Stimulated activated naive B cell treated with anti-CD40 and anti-IgM and Interleukin-4, amounts not matched to agents 10 μg/mL and 1 μg/mL and 100 μg/mL, for 72 hours (primary cell): Measurements from ENCODE around the gene RPS6KA1.

Experiments
- ATAC-seq, 2 donors: fragments of 150-1000 bp; cut with Tn5 transposase; replicated peaks; 2 replicates each; pipeline ENCODE4 v1.10.0; 2021; ENCODE audit warnings: moderate library complexity in 1 of 2
- DNase-seq: peaks from one replicate; pipeline ENCODE4 v3.0.0; 2021
- H3K27ac Mint-ChIP-seq: one replicate; pipeline ENCODE4 v1.8.0; 2022; ENCODE audit warnings: mild to moderate bottlenecking, mixed read lengths
- H3K27me3 Mint-ChIP-seq, 2 donors: one replicate each; pipeline ENCODE4 v1.8.0; 2022; ENCODE audit warnings: mixed read lengths in 2 of 2
- H3K36me3 Mint-ChIP-seq, 2 donors: one replicate each; pipeline ENCODE4 v1.8.0; 2022; ENCODE audit warnings: mixed read lengths in 2 of 2, mild to moderate bottlenecking in 1 of 2
- H3K4me1 Mint-ChIP-seq, 2 donors: one replicate each; pipeline ENCODE4 v1.8.0; 2022; ENCODE audit warnings: mixed read lengths in 2 of 2, mild to moderate bottlenecking in 1 of 2
- H3K4me3 Mint-ChIP-seq, 2 donors: one replicate each; pipeline ENCODE4 v1.8.0; 2022; ENCODE audit warnings: mild to moderate bottlenecking in 2 of 2, mixed read lengths in 2 of 2, moderate library complexity in 1 of 2
- H3K9me3 Mint-ChIP-seq, 2 donors: one replicate each; pipeline ENCODE4 v1.8.0; 2022; ENCODE audit warnings: mixed read lengths in 2 of 2, mild to moderate bottlenecking in 1 of 2

RPS6KA1 gene

DNA sequence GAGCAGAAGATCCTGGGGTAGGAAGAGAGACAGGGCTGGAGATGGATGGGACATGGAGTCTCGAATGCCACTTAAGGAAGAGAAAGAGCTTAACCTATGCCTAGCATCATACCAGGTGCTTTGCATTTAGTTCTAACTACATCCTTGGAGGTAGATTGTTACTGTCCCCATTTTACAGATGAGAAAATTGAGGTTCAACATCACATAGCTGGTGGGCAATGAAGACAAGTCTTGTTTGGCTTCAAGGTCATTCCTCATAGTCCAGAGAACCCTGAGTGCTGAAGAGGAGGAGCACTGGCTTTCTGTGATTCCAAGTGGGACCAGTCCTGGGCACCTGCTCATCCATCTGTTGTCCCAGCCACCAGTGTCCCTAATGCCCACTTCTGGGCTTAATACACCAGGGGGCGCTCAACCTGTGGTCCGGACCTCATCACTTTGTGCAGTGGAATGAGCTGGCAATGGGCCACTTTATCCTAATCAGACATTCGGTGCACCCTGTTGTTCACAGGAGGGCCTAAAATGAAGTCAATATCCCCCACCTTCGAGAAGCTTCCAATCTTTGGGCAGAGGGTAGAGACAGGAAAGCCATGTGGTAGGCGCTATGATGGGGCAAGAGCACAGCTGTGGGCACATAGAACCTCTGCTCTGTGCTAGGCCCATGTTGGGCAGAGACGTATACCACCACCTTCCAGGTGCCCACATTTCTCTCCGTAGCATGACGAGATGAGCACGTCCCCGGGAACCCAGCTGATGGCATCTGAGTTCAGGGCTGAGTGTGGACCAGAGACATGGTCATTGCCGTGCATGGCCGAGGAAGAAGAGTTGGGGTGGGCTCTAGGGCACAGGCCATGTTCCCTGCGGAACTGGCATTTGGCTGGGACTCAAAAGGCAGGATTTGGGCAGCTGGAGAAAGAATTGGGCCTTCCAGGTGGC is 9.2 kb downstream of the RPS6KA1 start:
- Mint-ChIP-seq H3K27me3 (no peaks in the 10 kb centered on the region), H3K4me1 (peaks cover 59 to 78% of the 10 kb centered on the region in 2 donors), H3K9me3 (no peaks in the 10 kb centered on the region), H3K36me3 (peaks cover 5 to 19% of the 10 kb centered on the region in 2 donors), H3K27ac (peak overlapping the region; percentile 91), H3K4me3 (peak overlapping the region; percentile 10 to 38)
- ATAC-seq = no peak
- DNase-seq = no peak

- H3K4me3 Mint-ChIP-seq = no peak overlapping the region
- H3K4me1 Mint-ChIP-seq = peaks cover 60 to 79% of the 10 kb centered on the region in 2 donors
- H3K27ac Mint-ChIP-seq = peak overlapping the region; percentile 82
- peaks cover 2 to 15% of the 10 kb centered on the region in 2 donors for H3K36me3 Mint-ChIP-seq
- ATAC-seq (no peak), DNase-seq (no peak)
- H3K9me3 Mint-ChIP-seq = no peaks in the 10 kb centered on the region
- no peaks in the 10 kb centered on the region for H3K27me3 Mint-ChIP-seq
These were observed 10.2 kb downstream of the RPS6KA1 start for GRCh38 chr1:26539722-26540121.

- ATAC-seq (no peak), DNase-seq (no peak)
- Mint-ChIP-seq H3K27me3 (no peaks in the 10 kb centered on the region), H3K9me3 (no peaks in the 10 kb centered on the region), H3K27ac (peak overlapping the region; percentile 74), H3K4me1 (peaks cover 61 to 79% of the 10 kb centered on the region in 2 donors), H3K4me3 (no peak overlapping the region), H3K36me3 (peaks cover 2 to 17% of the 10 kb centered on the region in 2 donors)
These were observed 10.8 kb downstream of the RPS6KA1 start for GRCh38 chr1:26540351-26540750.

- peak overlapping the region; percentile 87 to 94 for H3K4me3 Mint-ChIP-seq
- peaks cover 63 to 88% of the 10 kb centered on the region in 2 donors for H3K4me1 Mint-ChIP-seq
- no peaks in the 10 kb centered on the region for H3K27me3 Mint-ChIP-seq
- DNase-seq (no peak), ATAC-seq (no peak)
- no peaks in the 10 kb centered on the region for H3K9me3 Mint-ChIP-seq
- peaks cover 2 to 25% of the 10 kb centered on the region in 2 donors for H3K36me3 Mint-ChIP-seq
- H3K27ac Mint-ChIP-seq = peak overlapping the region; percentile 99
These were observed 11.9 kb downstream of the RPS6KA1 start for GRCh38 chr1:26541431-26541815.

GRCh38 chr1:26541816-26542711 is 12.5 kb downstream of the RPS6KA1 start:
- Mint-ChIP-seq H3K27ac (peak overlapping the region; percentile 99), H3K9me3 (no peaks in the 10 kb centered on the region), H3K4me3 (peak overlapping the region; percentile 87 to 94), H3K4me1 (peaks cover 68 to 94% of the 10 kb centered on the region in 2 donors), H3K27me3 (no peaks in the 10 kb centered on the region), H3K36me3 (peaks cover 7 to 31% of the 10 kb centered on the region in 2 donors)
- ATAC-seq (peak; percentile 71 to 73), DNase-seq (peak; percentile 94)

DNA sequence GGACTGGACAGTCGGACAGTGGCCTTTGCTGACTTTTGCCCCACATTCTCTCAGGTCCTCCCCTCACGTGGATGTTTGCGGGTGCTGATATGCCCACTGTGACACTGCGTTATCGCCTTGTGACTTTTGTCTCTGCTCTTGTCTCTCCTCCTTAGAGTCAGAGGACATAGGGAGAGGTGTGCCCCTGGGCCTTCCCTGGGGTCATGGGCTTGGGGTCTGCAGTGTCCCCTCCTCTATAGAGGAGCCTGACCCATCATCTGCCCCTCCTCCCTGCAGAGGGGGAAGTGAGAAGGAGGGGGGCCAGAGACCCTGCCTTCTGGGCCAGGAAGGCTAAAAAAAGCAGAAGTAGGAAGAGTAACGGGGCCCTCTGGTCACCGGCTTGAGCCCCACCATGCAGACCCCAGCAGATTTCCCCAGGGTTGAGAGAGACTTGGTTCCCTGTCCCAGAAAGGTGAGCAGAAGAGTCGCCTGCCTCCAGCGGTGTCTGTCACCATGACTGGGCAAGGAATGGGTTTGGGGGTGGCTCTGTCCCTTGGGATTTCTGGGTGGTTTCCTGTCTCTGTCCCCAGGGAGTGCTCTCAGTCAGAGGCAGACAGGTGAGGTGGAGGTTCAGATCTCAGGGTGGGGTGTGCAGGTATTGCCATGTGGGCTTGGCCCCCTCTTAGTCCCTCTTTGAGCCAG is 13.3 kb downstream of the RPS6KA1 start:
- Mint-ChIP-seq H3K4me1 (peaks cover 75 to 97% of the 10 kb centered on the region in 2 donors), H3K9me3 (no peaks in the 10 kb centered on the region), H3K27ac (peak overlapping the region; percentile 99), H3K36me3 (peaks cover 15 to 40% of the 10 kb centered on the region in 2 donors), H3K4me3 (peak overlapping the region; percentile 87 to 94), H3K27me3 (no peaks in the 10 kb centered on the region)
- ATAC-seq (peak; percentile 9 to 12), DNase-seq (peak; percentile 76)

- no peaks in the 10 kb centered on the region for H3K27me3 Mint-ChIP-seq
- DNase-seq = no peak
These were observed 13.9 kb downstream of the RPS6KA1 start for GRCh38 chr1:26543462-26543861.

DNA sequence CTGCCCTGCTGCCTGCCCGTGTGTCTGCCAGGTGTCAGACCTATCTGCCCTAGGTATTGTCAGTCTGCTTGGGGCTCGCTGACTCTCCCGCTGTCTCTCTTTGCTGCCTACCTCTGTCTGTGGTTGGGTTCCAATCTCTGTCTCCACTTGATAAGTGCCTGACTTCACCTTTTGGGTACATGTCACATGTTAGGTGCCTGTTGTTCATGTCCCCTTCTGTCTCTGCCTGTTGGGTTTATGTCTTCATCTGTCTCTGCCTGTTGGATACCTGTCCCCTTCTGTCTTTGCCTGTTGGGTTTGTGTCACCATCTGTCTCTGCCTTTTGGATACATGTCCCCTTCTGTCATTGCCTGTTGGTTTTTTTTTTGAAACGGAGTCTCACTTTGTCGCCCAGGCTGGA is 14.6 kb downstream of the RPS6KA1 start:
- H3K4me3 Mint-ChIP-seq = peak overlapping the region; percentile 87 to 94
- ATAC-seq (no peak), DNase-seq (no peak)
- H3K4me1 Mint-ChIP-seq = peaks cover 71 to 95% of the 10 kb centered on the region in 2 donors
- H3K9me3 Mint-ChIP-seq = no peaks in the 10 kb centered on the region
- peaks cover 21 to 41% of the 10 kb centered on the region in 2 donors for H3K36me3 Mint-ChIP-seq
- H3K27me3 Mint-ChIP-seq = no peaks in the 10 kb centered on the region
- H3K27ac Mint-ChIP-seq = peak overlapping the region; percentile 99

More at GRCh38 chr1:26543462-26543861, 13.9 kb downstream of the RPS6KA1 start:
- Mint-ChIP-seq H3K36me3 (peaks cover 16 to 41% of the 10 kb centered on the region in 2 donors), H3K4me1 (peaks cover 73 to 97% of the 10 kb centered on the region in 2 donors), H3K27ac (peak overlapping the region; percentile 99), H3K4me3 (peak overlapping the region; percentile 87 to 94), H3K9me3 (no peaks in the 10 kb centered on the region)
- no peak for ATAC-seq

DNA sequence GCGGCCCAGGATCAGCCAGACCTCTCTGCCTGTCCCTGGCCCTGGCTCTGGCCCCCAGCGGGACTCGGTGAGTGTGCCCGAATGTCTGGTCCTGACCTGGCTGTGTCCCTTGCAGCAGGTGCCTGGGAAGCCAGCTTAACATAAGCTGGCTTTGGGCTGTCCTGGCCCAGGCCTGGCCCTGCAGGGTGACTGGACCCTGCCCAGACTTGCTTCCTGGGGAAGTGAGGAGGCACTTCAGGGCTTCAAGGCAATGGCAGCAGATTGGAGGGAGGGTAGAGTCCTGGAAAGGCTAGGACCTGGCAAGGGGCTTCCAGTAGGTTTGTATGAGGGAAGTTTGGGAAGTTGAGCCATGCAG is 16.4 kb downstream of the RPS6KA1 start:
- Mint-ChIP-seq H3K4me3 (peak overlapping the region; percentile 87 to 94), H3K36me3 (peaks cover 21 to 43% of the 10 kb centered on the region in 2 donors), H3K9me3 (no peaks in the 10 kb centered on the region), H3K4me1 (peaks cover 59 to 80% of the 10 kb centered on the region in 2 donors), H3K27ac (peak overlapping the region; percentile 99), H3K27me3 (no peaks in the 10 kb centered on the region)
- ATAC-seq (no peak), DNase-seq (no peak)

DNA sequence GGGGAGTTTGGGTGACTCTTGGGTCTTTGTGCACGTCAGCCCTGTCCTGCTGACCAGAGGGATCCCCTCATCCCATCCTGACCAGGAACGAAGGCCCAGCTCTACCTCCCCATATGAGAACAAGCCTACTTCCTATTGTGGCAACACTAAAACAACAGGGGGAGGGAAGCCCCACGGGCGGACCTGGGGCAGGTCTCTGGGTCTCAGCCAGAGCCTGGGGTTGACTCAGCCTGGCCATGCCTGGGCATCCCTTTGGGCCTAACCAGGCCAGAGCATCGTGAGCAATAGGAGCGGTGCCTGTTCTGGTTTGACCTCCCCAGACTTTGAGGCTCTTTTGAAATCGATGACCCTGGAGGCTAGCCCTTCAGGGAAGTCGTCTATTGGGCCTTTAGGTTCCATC is 16.8 kb downstream of the RPS6KA1 start:
- Mint-ChIP-seq H3K9me3 (no peaks in the 10 kb centered on the region), H3K36me3 (peaks cover 21 to 48% of the 10 kb centered on the region in 2 donors), H3K4me1 (peaks cover 58 to 81% of the 10 kb centered on the region in 2 donors), H3K4me3 (peak overlapping the region; percentile 87 to 94), H3K27me3 (no peaks in the 10 kb centered on the region), H3K27ac (peak overlapping the region; percentile 99)
- no peak for DNase-seq
- no peak for ATAC-seq

- Mint-ChIP-seq H3K27me3 (no peaks in the 10 kb centered on the region), H3K4me3 (peak overlapping the region; percentile 87 to 94)
- no peak for ATAC-seq
These were observed 17.3 kb downstream of the RPS6KA1 start for GRCh38 chr1:26546819-26547218.

GRCh38 chr1:26548841-26549240 is 19.3 kb downstream of the RPS6KA1 start:
- peak overlapping the region; percentile 37 for H3K27ac Mint-ChIP-seq
- no peak for ATAC-seq
- H3K4me1 Mint-ChIP-seq = peaks cover 36 to 61% of the 10 kb centered on the region in 2 donors
- H3K27me3 Mint-ChIP-seq = no peaks in the 10 kb centered on the region
- H3K9me3 Mint-ChIP-seq = no peaks in the 10 kb centered on the region
- H3K36me3 Mint-ChIP-seq = peaks cover 33 to 51% of the 10 kb centered on the region in 2 donors
- no peak for DNase-seq
- no peak overlapping the region for H3K4me3 Mint-ChIP-seq

More at GRCh38 chr1:26546819-26547218, 17.3 kb downstream of the RPS6KA1 start:
- DNase-seq = no peak
- peaks cover 26 to 51% of the 10 kb centered on the region in 2 donors for H3K36me3 Mint-ChIP-seq
- H3K9me3 Mint-ChIP-seq = no peaks in the 10 kb centered on the region
- H3K27ac Mint-ChIP-seq = peak overlapping the region; percentile 99
- peaks cover 54 to 81% of the 10 kb centered on the region in 2 donors for H3K4me1 Mint-ChIP-seq

- ATAC-seq = no peak
- Mint-ChIP-seq H3K27ac (no peak overlapping the region), H3K36me3 (peaks cover 40 to 56% of the 10 kb centered on the region in 2 donors), H3K4me3 (no peak overlapping the region), H3K27me3 (no peaks in the 10 kb centered on the region), H3K4me1 (peaks cover 27 to 56% of the 10 kb centered on the region in 2 donors), H3K9me3 (no peaks in the 10 kb centered on the region)
- DNase-seq = no peak
These were observed 21.4 kb downstream of the RPS6KA1 start for GRCh38 chr1:26550946-26551345.
